GM21528 (cell line): ENCODE measurements around the gene POLR2F.
"Not testable (repeated sequence)": the region's sequence is repeated elsewhere in the genome, so short reads cannot be mapped to it uniquely, and the experiment has no call there.

Source experiments
- ATAC-seq: cut with Tn5 transposase; IDR thresholded peaks from one replicate; pipeline ENCODE4 v1.9.1; 2021; ENCODE audit warnings: mild to moderate bottlenecking, moderate library complexity; ENCODE audit not compliant: unreplicated experiment, low FRiP score

Gene POLR2F

GRCh38 chr22:37976022-37976421, 22.5 kb downstream of the POLR2F start:
- not testable (repeated sequence) for ATAC-seq

GRCh38 chr22:37976547-37976946, 23.0 kb downstream of the POLR2F start:
- no peak for ATAC-seq

- ATAC-seq: no peak
Observed at GRCh38 chr22:37979782-37980181, 26.3 kb downstream of the POLR2F start.

- ATAC-seq: no peak
Observed at GRCh38 chr22:37981282-37982011, 27.9 kb downstream of the POLR2F start.

GRCh38 chr22:37982151-37982785, 28.8 kb downstream of the POLR2F start:
- ATAC-seq: no peak

- ATAC-seq: no peak
Observed at GRCh38 chr22:37982938-37983859, 29.7 kb downstream of the POLR2F start.

GRCh38 chr22:37983860-37984791, 30.6 kb downstream of the POLR2F start, which contains the start of gene SOX10:
Gene SOX10, minus strand, starts transcription at chr22:37984555. Its CDS starts 771 bp downstream, at chr22:37983784.
- no peak for ATAC-seq

GRCh38 chr22:37985050-37985585, 31.6 kb downstream of the POLR2F start:
- no peak for ATAC-seq

GRCh38 chr22:37985751-37986281, 32.3 kb downstream of the POLR2F start:
- no peak for ATAC-seq

GRCh38 chr22:37986371-37986770, 32.9 kb downstream of the POLR2F start:
- no peak for ATAC-seq

GRCh38 chr22:37989146-37990045, 35.9 kb downstream of the POLR2F start:
- ATAC-seq: no peak

- no peak for ATAC-seq
Observed at GRCh38 chr22:37990301-37990700, 36.8 kb downstream of the POLR2F start.

GRCh38 chr22:37990862-37991261, 37.4 kb downstream of the POLR2F start:
- no peak for ATAC-seq

- no peak for ATAC-seq
Observed at GRCh38 chr22:37991731-37992442, 38.4 kb downstream of the POLR2F start.

- ATAC-seq: no peak
Observed at GRCh38 chr22:37994049-37994448, 40.5 kb downstream of the POLR2F start.

- no peak for ATAC-seq
Observed at GRCh38 chr22:37994982-37995381, 41.5 kb downstream of the POLR2F start.

GRCh38 chr22:37995460-37995859, 42.0 kb downstream of the POLR2F start:
- ATAC-seq: no peak

- no peak for ATAC-seq
Observed at GRCh38 chr22:37996079-37996478, 42.6 kb downstream of the POLR2F start.
